ENCODE measurements around the gene INPP5E.
"Not testable (repeated sequence)": the region's sequence is repeated elsewhere in the genome, so short reads cannot be mapped to it uniquely, and the experiment has no call there.

The INPP5E gene

GRCh38 chr9:136405904-136406303 is 33.7 kb downstream of the INPP5E start:
- H3K9me3 ChIP-seq (ENCODE audit: insufficient read depth, low read depth, low read length); H3K9ac ChIP-seq (ENCODE audit: low read depth, low read length, poor library complexity, severe bottlenecking); H3K36me3 ChIP-seq (ENCODE audit: insufficient read depth, low read length); H3K9me2 ChIP-seq (replicated peaks; ENCODE audit: low read depth, low read length); H3K4me3 ChIP-seq (ENCODE audit: low read length, poor library complexity, severe bottlenecking); H4K20me1 ChIP-seq (ENCODE audit: insufficient read depth, low read length, poor library complexity, severe bottlenecking); H3K27me3 ChIP-seq (ENCODE audit: insufficient read depth, low read length, poor library complexity, severe bottlenecking); H3F3A ChIP-seq (ENCODE audit: low read depth); H2AFZ ChIP-seq (ENCODE audit: low read length): not testable (repeated sequence)
- H3K4me2 ChIP-seq (ENCODE audit: low read depth, low read length, poor library complexity, severe bottlenecking), result peak overlapping the region; percentile 74
- H3K4me1 ChIP-seq (ENCODE audit: insufficient read depth, low read length, poor library complexity, severe bottlenecking), result peaks cover 40% of the 10 kb centered on the region
- H3K79me2 ChIP-seq (ENCODE audit: insufficient read depth, low read length), result peaks cover 38% of the 10 kb centered on the region

GRCh38 chr9:136405481-136405880 is 34.2 kb downstream of the INPP5E start:
- H3K4me3 ChIP-seq (ENCODE audit: low read length, poor library complexity, severe bottlenecking), result no peak overlapping the region
- peaks cover 43% of the 10 kb centered on the region for H3K4me1 ChIP-seq (ENCODE audit: insufficient read depth, low read length, poor library complexity, severe bottlenecking)
- no peak for TF ChIP-seq EZH2phosphoT487 (IDR thresholded peaks at IDR 0.05; ENCODE audit: borderline replicate concordance)
- no peak for TF ChIP-seq CTCF (conservative IDR thresholded peaks at IDR 0.05; ENCODE audit: low read length)
- H3K27me3 ChIP-seq (ENCODE audit: insufficient read depth, low read length, poor library complexity, severe bottlenecking), result no peaks in the 10 kb centered on the region
- no peak overlapping the region for H2AFZ ChIP-seq (ENCODE audit: low read length)
- no peaks in the 10 kb centered on the region for H3K9me2 ChIP-seq (replicated peaks; ENCODE audit: low read depth, low read length)
- H3K4me2 ChIP-seq (ENCODE audit: low read depth, low read length, poor library complexity, severe bottlenecking), result peak overlapping the region; percentile 74
- peaks cover 5% of the 10 kb centered on the region for H4K20me1 ChIP-seq (ENCODE audit: insufficient read depth, low read length, poor library complexity, severe bottlenecking)
- H3K36me3 ChIP-seq (ENCODE audit: insufficient read depth, low read length), result peaks cover 6% of the 10 kb centered on the region; the same call in 1 of the 2 replicates
- 0 out of 2 replicates have a peak, but pooled peaks cover 4% of the 10 kb centered on the region for H3F3A ChIP-seq (ENCODE audit: low read depth)
- no peaks in the 10 kb centered on the region for H3K9me3 ChIP-seq (ENCODE audit: insufficient read depth, low read depth, low read length)
- no peak overlapping the region for H3K9ac ChIP-seq (ENCODE audit: low read depth, low read length, poor library complexity, severe bottlenecking)
- peaks cover 34% of the 10 kb centered on the region for H3K79me2 ChIP-seq (ENCODE audit: insufficient read depth, low read length)

- Histone ChIP-seq H3K9me3 (ENCODE audit: insufficient read depth, low read depth, low read length) (no peaks in the 10 kb centered on the region), H3F3A (ENCODE audit: low read depth) (0 out of 2 replicates have a peak, but pooled peaks cover 4% of the 10 kb centered on the region), H4K20me1 (ENCODE audit: insufficient read depth, low read length, poor library complexity, severe bottlenecking) (peaks cover 7% of the 10 kb centered on the region), H3K4me2 (ENCODE audit: low read depth, low read length, poor library complexity, severe bottlenecking) (peak overlapping the region; percentile 74), H3K4me3 (ENCODE audit: low read length, poor library complexity, severe bottlenecking) (peak overlapping the region; percentile 37), H3K36me3 (ENCODE audit: insufficient read depth, low read length) (peaks cover 6% of the 10 kb centered on the region; the same call in 1 of the 2 replicates), H3K4me1 (ENCODE audit: insufficient read depth, low read length, poor library complexity, severe bottlenecking) (peaks cover 46% of the 10 kb centered on the region), H3K27me3 (ENCODE audit: insufficient read depth, low read length, poor library complexity, severe bottlenecking) (no peaks in the 10 kb centered on the region), H2AFZ (ENCODE audit: low read length) (no peak overlapping the region), H3K9ac (ENCODE audit: low read depth, low read length, poor library complexity, severe bottlenecking) (peak overlapping the region; percentile 46), H3K79me2 (ENCODE audit: insufficient read depth, low read length) (peaks cover 31% of the 10 kb centered on the region), H3K9me2 (replicated peaks; ENCODE audit: low read depth, low read length) (no peaks in the 10 kb centered on the region)
- TF ChIP-seq EZH2phosphoT487 (IDR thresholded peaks at IDR 0.05; ENCODE audit: borderline replicate concordance), result no peak
- TF ChIP-seq CTCF (conservative IDR thresholded peaks at IDR 0.05; ENCODE audit: low read length), result no peak
Measured at GRCh38 chr9:136404801-136405136, 34.9 kb downstream of the INPP5E start.
